Fibroblast of the conjunctiva (primary cell): ENCODE results near the gene LMAN2L.
"Not testable (repeated sequence)": the region's sequence is repeated elsewhere in the genome, so short reads cannot be mapped to it uniquely, and the experiment has no call there.

Experiments used
- DNase-seq: peaks from one replicate; pipeline ENCODE4 v3.0.0-alpha.2; 2010; ENCODE audit warnings: low read depth

LMAN2L gene

DNA sequence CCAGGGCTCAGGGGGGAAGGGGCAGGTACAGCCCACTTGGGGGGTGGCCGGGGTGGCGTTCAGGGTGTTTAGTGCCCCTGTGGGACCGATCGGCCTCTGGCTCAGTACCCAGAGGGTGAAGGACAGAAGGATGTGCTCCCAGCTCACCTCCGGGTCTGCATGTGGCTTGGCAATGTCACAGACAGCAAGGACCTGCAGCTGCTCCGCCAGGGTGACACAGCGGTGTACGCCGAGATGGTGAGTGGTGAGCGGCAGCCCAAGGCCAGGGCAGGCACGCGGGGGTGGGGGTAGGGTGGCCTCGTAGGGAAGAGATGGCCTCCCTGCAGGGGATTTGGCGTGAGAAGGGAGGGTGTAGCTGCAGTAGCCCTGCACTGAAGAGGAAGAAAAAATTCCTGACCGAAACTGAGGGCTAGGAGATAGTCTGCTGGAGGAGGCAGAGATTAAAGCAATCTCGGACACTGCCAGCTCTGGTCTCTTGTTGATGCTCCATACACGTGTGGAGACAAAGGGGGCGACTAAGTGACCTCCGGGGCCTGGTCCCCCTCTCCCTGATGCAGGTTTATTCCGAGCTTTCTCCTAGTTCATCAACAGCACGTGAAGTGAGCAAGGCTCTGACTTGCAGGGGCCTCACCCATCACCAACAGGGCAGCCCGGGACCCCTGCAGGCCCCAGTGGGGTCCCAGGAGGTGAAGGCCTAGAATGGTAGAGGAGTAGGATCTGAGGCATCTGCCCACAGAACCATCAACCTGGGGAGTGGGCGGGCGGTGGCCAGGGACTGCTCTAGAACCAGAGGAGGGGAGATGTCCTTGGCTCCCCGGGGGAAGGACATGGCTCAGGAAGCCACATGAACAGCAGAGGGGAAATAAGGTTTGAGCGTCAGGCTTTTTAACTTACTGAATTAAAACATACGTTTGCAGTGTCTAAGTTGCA, 51.9 kb downstream of the LMAN2L start:
- no peak for DNase-seq

DNA sequence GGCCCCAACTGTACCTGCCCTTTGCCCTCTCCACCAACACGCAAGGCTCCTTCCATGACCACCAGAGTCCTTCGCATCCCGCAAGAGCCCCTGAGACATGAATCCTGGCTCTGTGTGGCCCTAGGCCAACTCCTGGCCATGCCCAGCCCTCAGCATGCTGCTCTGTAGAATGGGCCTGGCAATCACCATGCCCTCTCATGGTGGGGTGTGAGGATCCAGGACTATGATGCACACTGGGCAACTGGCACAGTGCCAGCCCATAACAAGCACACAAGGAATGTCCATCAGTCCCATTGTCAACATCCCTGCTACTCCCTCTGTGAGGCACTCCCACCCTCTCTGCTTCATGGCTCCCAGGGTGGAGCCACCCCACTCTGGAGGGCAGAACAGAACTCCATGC, 52.6 kb downstream of the LMAN2L start:
- DNase-seq: no peak

DNA sequence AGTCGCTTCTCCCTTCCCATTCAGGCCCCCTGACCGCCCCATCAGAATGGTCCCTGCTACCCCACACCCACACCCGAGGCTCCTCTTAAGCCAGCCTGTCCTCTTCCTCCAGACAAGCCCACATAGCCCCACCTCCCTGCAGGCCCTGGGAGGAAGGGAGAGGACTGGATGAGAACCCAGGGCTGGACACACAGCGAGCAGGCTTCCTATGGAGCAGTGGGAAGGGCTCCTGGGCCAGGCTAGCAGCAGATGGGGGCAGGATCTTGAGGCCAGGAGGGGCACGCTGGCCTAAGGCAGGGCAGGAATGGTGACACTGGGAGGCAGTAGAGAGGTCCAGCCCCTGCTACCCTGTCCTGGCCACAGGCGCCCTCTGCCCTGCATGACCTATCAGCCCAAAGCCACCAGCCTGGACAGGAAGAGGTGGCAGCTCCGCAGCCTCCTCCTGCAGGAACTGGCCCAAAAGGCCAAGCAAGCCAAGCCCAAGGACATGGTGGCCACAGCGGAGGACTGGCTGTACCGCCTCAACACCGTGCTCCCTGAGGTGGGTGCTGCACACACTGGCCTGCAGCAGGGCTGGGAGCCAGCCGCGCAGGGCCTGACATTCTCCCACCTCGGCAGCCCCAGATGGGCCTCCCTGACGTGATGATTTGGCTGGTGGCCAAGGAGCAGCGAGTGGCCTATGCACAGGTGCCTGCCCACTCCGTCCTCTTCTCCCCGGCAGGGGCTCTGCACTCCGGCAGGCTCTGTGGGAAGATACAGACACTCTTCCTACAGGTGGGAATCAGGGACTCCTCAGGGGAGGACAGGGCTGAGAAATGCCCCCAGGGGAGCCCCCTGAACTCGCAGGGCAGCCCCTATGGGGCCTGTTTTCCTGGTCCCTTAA, 54.0 kb downstream of the LMAN2L start:
- no peak for DNase-seq

DNA sequence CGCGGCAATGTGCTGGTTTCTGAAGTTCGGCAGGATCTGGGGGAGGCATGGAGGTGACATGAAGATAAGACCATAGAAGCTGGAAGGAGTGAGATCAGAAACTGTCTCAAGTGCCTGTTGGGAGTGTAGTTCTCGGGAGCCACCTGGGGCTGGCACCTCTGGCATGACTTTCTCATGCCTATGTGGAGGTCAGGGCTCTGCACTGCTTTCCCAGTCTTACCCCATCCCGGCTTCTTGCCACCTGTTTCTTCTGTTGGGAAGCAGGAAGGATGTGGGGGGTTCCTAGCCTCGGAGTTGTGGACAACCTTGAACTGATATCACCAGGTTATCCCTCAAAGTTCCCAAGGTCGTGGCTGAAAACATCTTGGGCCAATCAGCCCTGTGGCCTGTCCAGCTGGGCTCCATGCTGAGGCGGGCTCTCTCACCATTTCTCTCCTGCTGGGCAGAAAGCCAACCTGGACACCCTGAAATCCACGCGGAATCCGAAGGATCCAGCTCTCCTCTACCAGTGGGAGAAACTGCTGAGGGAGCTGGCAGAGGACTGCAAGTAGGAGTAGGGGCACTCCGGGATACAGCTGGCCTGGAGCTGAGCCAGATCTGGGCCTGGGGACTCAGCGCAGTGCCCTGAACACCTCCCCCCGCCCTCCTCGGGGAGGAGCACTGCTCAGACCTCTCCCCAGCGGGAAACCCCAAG, 54.8 kb downstream of the LMAN2L start:
- no peak for DNase-seq

DNA sequence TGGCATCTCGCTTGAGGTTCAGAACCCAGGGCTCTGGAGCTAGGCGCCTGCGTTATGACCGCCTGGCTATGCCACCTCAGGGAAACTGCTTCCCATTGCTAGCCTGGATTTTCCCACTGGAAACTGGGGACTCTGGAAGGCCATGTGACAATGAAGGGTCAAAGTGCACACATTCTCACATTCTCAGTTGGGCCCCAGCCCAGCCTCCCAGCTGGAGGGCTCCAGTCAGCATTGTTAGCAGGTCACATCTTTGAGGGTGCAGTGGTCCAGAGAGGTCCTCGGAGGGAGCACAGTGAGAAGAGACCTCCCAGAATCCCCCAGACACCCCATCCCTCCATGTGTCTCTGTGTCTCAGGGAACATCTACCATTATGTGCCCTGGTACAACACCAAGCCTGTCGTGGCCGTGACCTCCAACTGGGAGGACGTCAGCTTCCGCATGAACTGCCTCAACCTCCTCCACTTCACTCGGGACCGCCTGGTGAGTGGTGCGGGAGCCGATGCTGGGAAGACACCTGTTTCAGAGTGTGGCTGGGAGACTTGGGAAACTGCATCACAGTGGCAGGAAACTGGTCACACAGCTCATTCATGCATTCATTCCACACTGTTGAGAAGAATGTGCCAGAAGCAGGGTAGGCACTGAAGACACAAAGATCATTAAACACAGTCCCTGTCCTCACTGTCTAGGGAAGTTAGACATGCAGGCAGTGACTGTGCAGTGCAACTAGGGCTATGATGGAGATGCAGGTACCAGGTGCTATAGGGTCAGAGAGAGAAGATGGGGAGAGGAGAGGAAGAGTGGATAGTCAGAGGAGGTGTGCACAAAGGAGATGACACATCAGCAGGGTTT, 55.7 kb downstream of the LMAN2L start:
- no peak for DNase-seq

DNA sequence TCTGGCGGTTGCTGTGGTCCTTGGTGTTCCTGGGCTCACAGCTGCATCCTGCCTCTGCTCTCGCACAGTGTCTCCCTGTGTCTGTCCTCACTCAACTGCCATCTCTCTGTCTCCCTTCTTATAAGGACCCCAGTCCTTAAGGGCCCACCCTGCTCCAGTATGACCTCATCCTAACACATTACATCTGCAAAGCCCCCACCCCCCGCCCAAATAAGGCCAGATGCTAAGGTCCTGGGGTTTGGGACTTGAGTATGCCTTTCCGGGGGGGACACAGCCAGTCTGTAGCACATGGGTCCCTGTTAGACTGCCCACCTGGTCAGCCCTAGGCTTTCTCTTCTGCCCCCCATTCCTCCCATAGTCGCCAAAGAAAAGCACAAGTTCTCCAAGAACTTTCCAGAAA, 56.6 kb downstream of the LMAN2L start:
- DNase-seq: no peak

DNA sequence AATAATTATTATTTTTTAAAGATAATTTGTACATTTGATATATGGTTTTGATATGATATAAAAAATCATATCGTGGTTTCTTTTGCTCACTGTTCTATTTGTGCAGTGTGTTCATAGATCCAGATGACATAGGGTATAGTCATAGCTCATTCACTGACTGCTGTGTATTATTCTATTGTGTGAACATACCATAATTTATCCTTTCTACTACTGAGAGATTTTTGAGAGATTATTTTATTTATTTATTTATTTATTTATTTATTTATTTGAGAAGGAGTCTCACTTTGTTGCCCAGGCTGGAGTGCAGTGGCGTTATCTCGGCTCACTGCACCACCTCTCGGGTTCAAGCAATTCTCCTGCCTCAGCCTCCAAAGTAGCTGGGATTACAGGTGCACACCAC, 58.3 kb downstream of the LMAN2L start:
- DNase-seq: no peak

DNA sequence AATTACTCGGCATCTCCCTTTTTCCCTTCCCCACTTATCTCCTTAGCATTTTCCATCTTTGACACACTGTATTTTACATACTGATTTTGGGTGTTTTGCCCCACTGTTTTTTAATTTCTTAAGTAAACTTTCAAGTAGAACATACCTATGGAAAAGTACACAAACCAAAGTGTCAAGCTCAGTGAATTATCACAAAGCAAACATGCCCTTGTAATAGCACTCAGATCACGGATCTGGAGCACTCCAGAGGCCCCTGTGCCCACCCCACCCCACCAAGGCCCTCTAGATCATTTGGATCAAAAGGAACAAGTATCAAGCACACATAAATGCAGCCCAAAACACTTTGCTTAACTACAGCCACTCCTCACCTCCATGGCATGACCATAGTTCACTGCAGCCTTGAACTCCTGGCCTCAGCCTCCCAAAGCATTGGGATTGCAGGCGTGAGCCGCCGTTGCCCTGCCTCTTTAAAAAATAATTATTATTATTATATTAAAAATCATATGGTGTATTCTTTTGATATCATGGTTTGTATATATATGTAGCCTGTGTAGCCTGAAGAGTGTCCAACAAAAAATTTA, 59.2 kb downstream of the LMAN2L start:
- no peak for DNase-seq

DNA sequence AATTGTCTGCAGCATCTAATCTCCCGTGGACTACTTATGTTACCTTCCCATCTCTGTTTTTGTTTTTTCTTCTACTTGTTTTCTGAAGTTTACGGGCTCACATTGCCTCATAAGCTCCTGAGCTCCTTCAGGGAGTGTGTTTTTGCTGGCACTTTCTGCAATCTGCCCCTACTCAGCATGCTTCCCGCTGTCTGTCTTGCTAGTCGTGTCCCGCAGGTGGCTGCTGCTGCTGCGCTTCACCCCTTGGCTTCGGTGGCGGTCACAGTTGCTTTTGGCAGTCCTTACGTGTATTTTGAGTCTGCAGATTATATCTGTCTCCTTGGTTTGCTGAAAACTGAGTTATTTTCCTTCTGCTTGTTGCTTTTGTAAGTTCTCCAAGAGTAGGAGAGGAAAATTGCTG, 60.0 kb downstream of the LMAN2L start:
- no peak for DNase-seq

DNA sequence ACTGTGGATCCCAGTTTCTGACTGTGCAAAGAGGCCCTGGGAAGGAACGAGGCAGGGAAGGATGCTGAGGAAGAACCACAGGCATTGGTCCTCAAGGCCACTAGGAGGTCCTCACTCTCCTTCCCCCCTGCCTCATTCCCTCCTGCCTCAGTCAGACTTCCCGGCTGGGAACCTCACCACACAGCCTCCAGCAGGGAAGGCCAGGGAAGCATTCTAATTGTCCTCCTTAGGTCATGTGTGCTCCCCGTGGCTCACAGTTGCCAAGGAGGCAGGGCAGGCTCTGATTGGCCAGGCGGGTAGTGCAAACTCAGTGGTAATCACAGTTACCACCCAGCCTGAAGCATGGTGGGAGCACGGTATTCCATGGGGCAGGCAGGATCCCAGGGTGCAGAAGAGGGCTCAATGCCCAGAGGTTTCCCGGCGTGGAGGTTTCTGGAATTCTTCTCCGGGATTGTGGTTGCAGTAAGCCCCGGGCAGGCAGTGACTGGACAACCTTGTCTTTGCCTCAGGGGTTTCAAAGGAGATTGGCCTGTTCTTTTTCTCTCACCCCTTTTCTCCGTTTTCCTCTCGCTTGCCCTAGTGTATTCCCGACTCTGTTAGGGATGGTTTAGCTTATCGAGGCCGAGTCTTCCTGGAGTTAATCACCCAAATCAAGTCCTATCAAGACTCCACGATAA, 70.2 kb downstream of the LMAN2L start:
- DNase-seq: no peak

DNA sequence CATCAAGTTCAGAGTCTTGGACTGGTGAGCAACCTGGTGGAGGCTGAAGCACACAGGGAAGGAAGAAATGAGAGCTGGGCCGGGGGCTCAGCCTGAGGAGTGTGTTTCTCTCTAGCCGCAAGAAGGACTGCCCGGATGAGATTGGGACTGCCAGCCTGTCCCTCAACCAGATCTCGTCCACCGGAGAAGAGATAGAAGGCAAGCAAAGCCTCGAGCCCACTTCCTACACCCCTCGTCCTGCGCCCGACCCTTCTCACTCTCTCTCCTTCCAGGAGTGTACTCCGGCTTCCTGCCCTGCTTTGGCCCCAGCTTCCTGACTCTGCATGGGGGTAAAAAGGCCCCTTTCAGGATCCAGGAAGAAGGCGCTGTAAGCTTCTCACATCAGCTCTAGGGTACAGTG, 71.1 kb downstream of the LMAN2L start:
- no peak for DNase-seq

DNA sequence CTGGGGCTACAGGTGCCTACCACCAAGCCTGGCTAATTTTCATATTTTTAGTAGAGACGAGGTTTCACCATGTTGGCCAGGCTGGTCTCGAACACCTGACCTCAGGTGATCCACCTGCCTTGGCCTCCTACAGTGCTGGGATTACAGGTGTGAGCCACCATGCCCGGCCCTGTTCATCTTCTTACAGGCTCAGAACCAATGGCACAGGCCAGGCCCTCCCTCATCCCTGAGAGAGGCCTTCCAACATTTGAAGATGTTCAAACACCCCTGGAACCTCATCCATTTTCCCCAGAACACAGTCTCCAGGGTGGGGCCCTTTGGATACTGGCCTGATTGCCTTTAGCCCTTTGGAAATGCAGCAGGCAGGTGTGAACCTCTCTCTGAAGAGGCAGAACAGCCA, 74.1 kb downstream of the LMAN2L start:
- not testable (repeated sequence) for DNase-seq

DNA sequence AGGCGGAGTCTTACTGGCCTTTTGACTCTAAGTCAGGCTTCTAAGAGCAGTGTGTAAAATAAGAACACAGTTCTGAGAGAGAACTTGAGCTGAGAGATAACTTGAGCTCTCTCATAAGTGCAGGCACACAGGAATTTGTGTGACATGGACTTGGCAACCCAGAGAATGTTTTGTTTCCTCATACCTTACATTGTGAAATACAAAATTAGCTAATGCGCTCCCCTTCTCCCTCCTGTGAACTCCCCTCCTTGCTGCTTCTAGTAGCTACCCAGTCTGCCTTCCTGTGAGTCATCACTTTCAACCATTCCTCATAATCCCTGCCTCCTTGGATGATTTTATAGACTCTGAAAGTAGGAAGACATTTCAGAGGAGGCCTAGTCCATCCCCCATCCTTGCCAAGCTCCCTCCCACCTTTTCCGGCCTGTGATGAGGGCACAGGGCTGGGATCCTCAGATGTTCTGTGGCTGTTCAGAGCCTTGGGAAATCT, 74.7 kb downstream of the LMAN2L start:
- peak; percentile 96 for DNase-seq

DNA sequence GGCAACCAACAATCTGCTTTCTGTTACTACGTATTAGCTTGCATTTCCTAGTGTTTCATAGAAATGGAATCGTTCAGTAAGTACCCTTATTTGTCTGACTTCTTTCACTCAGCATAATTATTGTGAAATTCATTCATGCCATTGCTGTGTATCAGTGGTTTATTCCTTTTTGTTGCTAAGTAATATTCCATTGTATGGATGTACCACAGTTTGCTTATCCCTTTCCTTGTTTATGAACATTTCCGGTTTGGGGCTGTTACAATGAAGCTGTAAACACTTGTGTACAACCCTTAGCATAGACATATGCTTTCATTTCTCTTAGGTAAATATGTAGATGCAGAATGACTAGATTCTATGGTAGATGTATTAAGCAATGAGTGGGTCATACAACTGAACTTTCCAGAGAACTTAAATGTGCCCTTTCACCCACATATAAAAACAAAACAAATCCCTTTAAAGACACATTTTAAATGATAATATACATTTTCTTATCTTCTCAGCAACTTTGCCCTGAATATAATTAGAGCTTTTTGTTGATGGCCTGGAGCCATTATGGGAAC, 75.4 kb downstream of the LMAN2L start:
- DNase-seq: no peak

DNA sequence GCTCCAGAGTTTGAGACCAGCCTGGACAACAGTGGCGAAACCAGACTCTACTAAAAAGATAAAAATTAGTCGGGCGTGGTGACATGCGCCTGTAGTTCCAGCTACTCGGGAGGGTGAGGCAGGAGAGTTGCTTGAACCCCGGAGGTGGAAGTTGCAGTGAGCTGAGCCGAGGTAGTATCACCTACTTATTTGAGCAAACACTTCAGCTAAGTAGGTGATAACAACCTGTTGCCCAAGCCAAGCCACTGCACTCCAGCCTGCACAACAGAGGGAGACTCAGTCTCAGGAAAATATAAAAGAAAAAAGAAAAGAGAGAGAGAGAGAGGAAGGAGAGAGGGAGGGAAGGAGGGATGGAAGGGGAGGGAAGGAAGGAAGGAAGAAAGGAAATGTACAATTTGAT, 76.0 kb downstream of the LMAN2L start:
- no peak for DNase-seq

DNA sequence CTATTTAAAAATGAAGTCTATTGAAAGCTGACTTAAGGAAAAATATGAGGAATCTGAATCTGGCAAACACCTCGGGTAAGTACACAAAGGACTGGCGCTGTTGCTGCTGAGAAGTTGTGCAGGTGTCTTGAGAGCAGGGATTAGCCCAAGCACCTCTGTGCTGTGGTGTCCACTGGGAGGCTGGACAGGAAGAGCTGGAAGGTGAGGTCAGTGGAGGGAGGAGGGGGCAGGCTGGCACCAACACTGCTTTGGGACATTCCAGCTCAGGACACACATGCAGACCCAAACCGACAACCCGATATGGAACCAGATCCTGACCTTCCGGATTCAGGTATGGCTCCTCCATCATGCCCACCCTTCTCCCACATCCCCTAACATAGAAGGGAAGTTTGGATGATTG, 76.7 kb downstream of the LMAN2L start:
- no peak for DNase-seq

DNA sequence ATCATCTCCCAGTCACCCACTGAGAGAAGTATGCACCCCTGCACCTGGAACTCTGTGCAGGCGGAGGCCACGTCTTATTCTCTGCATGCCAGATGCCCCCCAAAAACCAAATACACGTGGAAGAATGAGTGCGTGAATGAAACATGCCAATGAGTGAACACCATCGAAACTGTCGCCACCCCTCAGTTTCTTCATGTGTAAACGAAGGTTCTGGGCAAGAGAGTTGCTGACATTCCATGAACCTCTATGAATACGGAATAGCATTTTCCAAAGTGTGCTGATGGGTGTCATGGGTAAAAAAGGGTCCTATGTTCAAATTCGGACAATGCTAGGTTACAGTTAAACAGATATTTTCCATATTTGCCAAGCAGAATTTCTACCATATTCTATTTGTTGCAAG, 77.5 kb downstream of the LMAN2L start:
- no peak for DNase-seq

DNA sequence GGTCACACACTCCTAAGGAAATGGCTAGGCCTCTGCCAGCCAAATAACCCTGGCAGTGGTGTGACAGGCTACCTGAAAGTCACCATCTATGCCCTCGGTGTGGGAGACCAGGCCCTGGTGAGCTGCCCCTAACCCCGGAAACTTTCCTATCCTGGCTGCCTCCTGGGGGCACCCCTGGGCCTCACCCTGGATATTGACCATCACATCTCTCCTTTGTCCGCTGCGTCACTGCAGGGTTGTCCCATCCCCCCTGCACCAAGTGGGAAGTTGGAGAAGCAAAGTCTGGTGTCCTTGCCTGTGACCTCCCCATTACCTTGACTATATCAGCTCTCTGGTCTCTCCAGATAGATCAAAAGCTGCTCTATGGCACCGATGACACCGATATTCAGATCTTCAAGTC, 78.5 kb downstream of the LMAN2L start:
- no peak for DNase-seq

DNA sequence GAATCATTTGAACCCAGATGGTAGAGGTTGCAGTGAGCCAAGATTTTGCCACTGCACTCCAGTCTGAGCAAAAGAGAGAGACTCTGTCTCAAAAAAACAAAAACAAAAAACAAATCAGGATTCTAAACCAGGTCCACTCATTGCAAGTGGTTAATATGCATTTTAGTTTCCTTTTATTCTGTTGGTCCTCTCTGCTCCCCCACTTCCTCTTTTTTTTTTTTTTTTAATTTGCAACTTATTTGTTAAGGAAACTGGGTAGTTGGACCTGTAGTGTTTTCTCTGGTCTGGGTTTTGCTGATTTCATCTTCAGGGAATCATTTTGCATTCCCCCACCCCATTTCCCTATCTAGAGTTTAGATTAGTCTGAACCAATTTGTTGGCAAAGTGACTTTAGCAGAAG, 83.3 kb downstream of the LMAN2L start:
- no peak for DNase-seq
